ENCODE measurements around the gene P3H2.

P3H2 gene

DNA sequence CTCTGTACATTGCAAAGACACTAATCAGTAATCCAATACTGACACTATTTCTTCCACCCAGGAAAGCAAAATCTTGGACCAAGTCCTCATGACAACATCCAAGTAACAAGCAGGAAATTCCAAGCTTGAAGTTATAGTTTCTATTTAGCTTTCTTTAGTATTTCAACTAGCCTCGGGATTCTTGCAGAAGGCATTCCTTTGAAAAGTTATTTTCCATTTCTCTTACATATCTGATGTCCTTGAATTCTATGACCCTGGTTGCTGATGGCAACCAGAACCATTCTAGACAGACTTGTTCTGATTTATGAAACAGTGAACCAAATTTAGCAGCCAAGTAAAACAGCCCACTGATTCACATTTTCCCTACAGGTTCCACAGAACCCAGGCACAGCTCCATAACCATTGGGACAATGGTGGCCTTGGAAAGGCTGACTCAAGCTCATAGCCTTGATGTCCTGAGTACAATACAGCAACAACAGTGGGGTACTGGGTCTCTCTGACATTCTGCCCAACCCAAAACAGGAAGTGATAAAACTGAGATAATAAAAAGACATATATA, 26.5 kb downstream of the P3H2 start:
- Histone ChIP-seq H3K27me3 (no peaks in the 10 kb centered on the region), H3K4me3 (ENCODE audit: low read depth in 1 of 2, low read length in 1 of 2) (no peak overlapping the region), H3K4me1 (ENCODE audit: control insufficient read depth in 1 of 2, insufficient read depth in 1 of 2, low read depth in 1 of 2, low read length in 1 of 2) (no peaks in the 10 kb centered on the region), H3K9me3 (no peaks in the 10 kb centered on the region), H3K36me3 (no peaks in the 10 kb centered on the region), H3K27ac (no peak overlapping the region)
- TF ChIP-seq, protein P1, sequence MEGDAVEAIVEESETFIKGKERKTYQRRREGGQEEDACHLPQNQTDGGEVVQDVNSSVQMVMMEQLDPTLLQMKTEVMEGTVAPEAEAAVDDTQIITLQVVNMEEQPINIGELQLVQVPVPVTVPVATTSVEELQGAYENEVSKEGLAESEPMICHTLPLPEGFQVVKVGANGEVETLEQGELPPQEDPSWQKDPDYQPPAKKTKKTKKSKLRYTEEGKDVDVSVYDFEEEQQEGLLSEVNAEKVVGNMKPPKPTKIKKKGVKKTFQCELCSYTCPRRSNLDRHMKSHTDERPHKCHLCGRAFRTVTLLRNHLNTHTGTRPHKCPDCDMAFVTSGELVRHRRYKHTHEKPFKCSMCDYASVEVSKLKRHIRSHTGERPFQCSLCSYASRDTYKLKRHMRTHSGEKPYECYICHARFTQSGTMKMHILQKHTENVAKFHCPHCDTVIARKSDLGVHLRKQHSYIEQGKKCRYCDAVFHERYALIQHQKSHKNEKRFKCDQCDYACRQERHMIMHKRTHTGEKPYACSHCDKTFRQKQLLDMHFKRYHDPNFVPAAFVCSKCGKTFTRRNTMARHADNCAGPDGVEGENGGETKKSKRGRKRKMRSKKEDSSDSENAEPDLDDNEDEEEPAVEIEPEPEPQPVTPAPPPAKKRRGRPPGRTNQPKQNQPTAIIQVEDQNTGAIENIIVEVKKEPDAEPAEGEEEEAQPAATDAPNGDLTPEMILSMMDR (IDR thresholded peaks at IDR 0.05): no peak

DNA sequence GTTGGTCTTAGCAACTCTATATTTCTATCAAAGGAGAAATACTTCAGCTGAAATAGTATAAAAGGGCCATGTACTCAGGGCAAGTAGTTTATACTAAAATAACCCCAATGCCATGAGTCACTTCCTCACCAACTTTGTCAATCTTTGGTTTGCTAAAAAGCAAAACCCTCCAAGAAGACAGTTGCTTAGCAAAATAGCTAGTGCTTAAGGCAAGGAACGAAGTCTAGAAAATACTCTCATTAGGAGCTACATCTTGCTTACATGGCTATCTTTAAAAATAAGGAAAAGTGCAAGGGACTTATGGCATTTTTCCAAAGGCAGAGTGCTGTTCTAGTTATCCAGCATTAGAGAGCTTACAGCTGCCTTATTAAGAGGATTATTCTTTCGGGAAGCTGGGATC, 28.4 kb downstream of the P3H2 start:
- no peak overlapping the region for H3K4me3 ChIP-seq (ENCODE audit: low read depth in 1 of 2, low read length in 1 of 2)

GRCh38 chr3:190089711-190090110, 31.0 kb downstream of the P3H2 start:
- H3K4me3 ChIP-seq (ENCODE audit: low read depth in 1 of 2, low read length in 1 of 2): no peak overlapping the region
- no peaks in the 10 kb centered on the region for H3K27me3 ChIP-seq
- TF ChIP-seq, protein P1 (IDR thresholded peaks at IDR 0.05): no peak
- H3K4me1 ChIP-seq (ENCODE audit: control insufficient read depth in 1 of 2, insufficient read depth in 1 of 2, low read depth in 1 of 2, low read length in 1 of 2): no peaks in the 10 kb centered on the region
- H3K36me3 ChIP-seq: no peaks in the 10 kb centered on the region
- H3K27ac ChIP-seq: no peak overlapping the region
- no peaks in the 10 kb centered on the region for H3K9me3 ChIP-seq

More for the DNA sequence above, 28.4 kb downstream of the P3H2 start:
- Histone ChIP-seq H3K27me3 (no peaks in the 10 kb centered on the region), H3K4me1 (ENCODE audit: control insufficient read depth in 1 of 2, insufficient read depth in 1 of 2, low read depth in 1 of 2, low read length in 1 of 2) (no peaks in the 10 kb centered on the region), H3K27ac (no peak overlapping the region), H3K9me3 (no peaks in the 10 kb centered on the region), H3K36me3 (no peaks in the 10 kb centered on the region)
- TF ChIP-seq, protein P1 (IDR thresholded peaks at IDR 0.05): no peak

DNA sequence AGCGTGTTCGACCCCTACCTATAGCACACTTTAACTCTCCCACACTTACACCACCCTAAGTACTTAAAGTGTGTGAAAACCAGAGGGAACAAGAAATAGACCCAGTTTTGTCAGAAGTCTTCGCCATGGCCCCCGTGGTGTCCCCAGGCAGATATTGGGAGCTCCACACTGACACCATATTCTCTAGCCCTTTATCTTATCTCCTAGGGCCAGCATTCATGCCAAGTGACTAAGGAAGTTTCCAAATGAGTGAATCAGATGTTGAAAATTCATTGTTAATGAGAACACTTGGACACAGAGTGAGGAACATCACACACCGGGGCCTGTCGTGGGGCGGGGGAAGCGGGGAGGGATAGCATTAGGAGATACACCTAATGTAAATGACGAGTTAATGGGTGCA, 31.8 kb downstream of the P3H2 start:
- no peak overlapping the region for H3K4me3 ChIP-seq (ENCODE audit: low read depth in 1 of 2, low read length in 1 of 2)
- H3K27ac ChIP-seq: no peak overlapping the region

GRCh38 chr3:190086191-190086590, 34.5 kb downstream of the P3H2 start:
- Histone ChIP-seq H3K27me3 (no peaks in the 10 kb centered on the region), H3K36me3 (no peaks in the 10 kb centered on the region), H3K4me1 (ENCODE audit: control insufficient read depth in 1 of 2, insufficient read depth in 1 of 2, low read depth in 1 of 2, low read length in 1 of 2) (no peaks in the 10 kb centered on the region), H3K4me3 (ENCODE audit: low read depth in 1 of 2, low read length in 1 of 2) (no peak overlapping the region), H3K9me3 (no peaks in the 10 kb centered on the region), H3K27ac (no peak overlapping the region)
- TF ChIP-seq, protein P1 (IDR thresholded peaks at IDR 0.05): no peak

More for the DNA sequence above, 31.8 kb downstream of the P3H2 start:
- H3K4me1 ChIP-seq (ENCODE audit: control insufficient read depth in 1 of 2, insufficient read depth in 1 of 2, low read depth in 1 of 2, low read length in 1 of 2): no peaks in the 10 kb centered on the region
- H3K36me3 ChIP-seq: no peaks in the 10 kb centered on the region
- no peaks in the 10 kb centered on the region for H3K9me3 ChIP-seq
- TF ChIP-seq, protein P1 (IDR thresholded peaks at IDR 0.05): no peak
- H3K27me3 ChIP-seq: no peaks in the 10 kb centered on the region

GRCh38 chr3:190084983-190085382, 35.7 kb downstream of the P3H2 start:
- Histone ChIP-seq H3K4me1 (ENCODE audit: control insufficient read depth in 1 of 2, insufficient read depth in 1 of 2, low read depth in 1 of 2, low read length in 1 of 2) (no peaks in the 10 kb centered on the region), H3K36me3 (no peaks in the 10 kb centered on the region), H3K9me3 (no peaks in the 10 kb centered on the region), H3K4me3 (ENCODE audit: low read depth in 1 of 2, low read length in 1 of 2) (no peak overlapping the region), H3K27me3 (no peaks in the 10 kb centered on the region), H3K27ac (no peak overlapping the region)
- TF ChIP-seq, protein P1 (IDR thresholded peaks at IDR 0.05): no peak

All from neutrophil (primary cell).